ENCODE data around the gene DNAJC21.
"Not testable (repeated sequence)": the region's sequence is repeated elsewhere in the genome, so short reads cannot be mapped to it uniquely, and the experiment has no call there.

The DNAJC21 gene

GRCh38 chr5:34919077-34919476 is 10.3 kb upstream of the DNAJC21 start:
- Histone ChIP-seq H2AK5ac (ENCODE audit: low read depth, low read length) (no peak overlapping the region), H3K36me3 (replicated peaks in 1 of 2; ENCODE audit: control insufficient read depth in 2 of 2, insufficient read depth in 2 of 2, low read length in 2 of 2) (peaks cover 7 to 66% of the 10 kb centered on the region in 2 donors), H3K9ac (ENCODE audit: low read depth, low read length, poor library complexity) (no peak overlapping the region), H3K14ac (ENCODE audit: low read length) (no peak overlapping the region), H4K8ac (ENCODE audit: low read depth, low read length) (no peak overlapping the region), H3K23ac (ENCODE audit: low read depth, low read length, poor library complexity) (no peak overlapping the region), H2BK12ac (ENCODE audit: low read length) (no peak overlapping the region), H3K27ac (replicated peaks; ENCODE audit: low read length) (no peak overlapping the region), H3K9me3 (replicated peaks in 1 of 2; ENCODE audit: control insufficient read depth in 2 of 2, insufficient read depth in 1 of 2, low read depth in 1 of 2, low read length in 2 of 2) (no peaks in the 10 kb centered on the region), H3K4ac (ENCODE audit: low read length) (no peak overlapping the region), H3K4me1 (ENCODE audit: control insufficient read depth in 2 of 2, insufficient read depth in 1 of 2, low read depth in 1 of 2, low read length in 2 of 2) (peaks cover 1 to 2% of the 10 kb centered on the region in 2 donors), H2BK120ac (ENCODE audit: low read depth, low read length) (no peak overlapping the region), H3K4me2 (ENCODE audit: insufficient read depth, low read length, poor library complexity, severe bottlenecking) (no peak overlapping the region), H4K91ac (ENCODE audit: low read depth, low read length, poor library complexity) (no peak overlapping the region), H2BK15ac (ENCODE audit: low read length) (no peak overlapping the region), H3K4me3 (ENCODE audit: low read length in 2 of 2) (no peak overlapping the region), H3K18ac (ENCODE audit: low read length) (no peak overlapping the region), H3K79me1 (ENCODE audit: low read depth, low read length) (peaks cover 5% of the 10 kb centered on the region), H3K27me3 (ENCODE audit: control insufficient read depth in 3 of 3, insufficient read depth in 3 of 3, low read depth in 1 of 3, low read length in 3 of 3) (no peaks in the 10 kb centered on the region), H2BK5ac (ENCODE audit: low read length) (no peak overlapping the region), H2AFZ (ENCODE audit: low read length) (no peak overlapping the region)
- WGBS, 2 donors (ENCODE audit: extremely low coverage in 2 of 2, insufficient read length in 2 of 2, insufficient replicate concordance in 1 of 2), result no CpG with 5 or more reads among the region's 4 CpGs
- DNase-seq (ENCODE audit: low spot score), result no peak

- not testable (repeated sequence) for H3K4me2 ChIP-seq (ENCODE audit: insufficient read depth, low read length, poor library complexity, severe bottlenecking); H3K4ac ChIP-seq (ENCODE audit: low read length); H2BK120ac ChIP-seq (ENCODE audit: low read depth, low read length); H3K23ac ChIP-seq (ENCODE audit: low read depth, low read length, poor library complexity); H3K18ac ChIP-seq (ENCODE audit: low read length); H2BK5ac ChIP-seq (ENCODE audit: low read length); H3K9me3 ChIP-seq (replicated peaks in 1 of 2; ENCODE audit: control insufficient read depth in 2 of 2, insufficient read depth in 1 of 2, low read depth in 1 of 2, low read length in 2 of 2); H2AK5ac ChIP-seq (ENCODE audit: low read depth, low read length); H3K27me3 ChIP-seq (ENCODE audit: control insufficient read depth in 3 of 3, insufficient read depth in 3 of 3, low read depth in 1 of 3, low read length in 3 of 3); H3K27ac ChIP-seq (replicated peaks; ENCODE audit: low read length); DNase-seq (ENCODE audit: low spot score); H2BK12ac ChIP-seq (ENCODE audit: low read length); H3K79me1 ChIP-seq (ENCODE audit: low read depth, low read length); H2BK15ac ChIP-seq (ENCODE audit: low read length); H3K4me3 ChIP-seq (ENCODE audit: low read length in 2 of 2); H3K9ac ChIP-seq (ENCODE audit: low read depth, low read length, poor library complexity); H3K4me1 ChIP-seq (ENCODE audit: control insufficient read depth in 2 of 2, insufficient read depth in 1 of 2, low read depth in 1 of 2, low read length in 2 of 2); H3K14ac ChIP-seq (ENCODE audit: low read length); H4K8ac ChIP-seq (ENCODE audit: low read depth, low read length); H4K91ac ChIP-seq (ENCODE audit: low read depth, low read length, poor library complexity); H2AFZ ChIP-seq (ENCODE audit: low read length)
- peaks cover 12 to 95% of the 10 kb centered on the region in 2 donors for H3K36me3 ChIP-seq (replicated peaks in 1 of 2; ENCODE audit: control insufficient read depth in 2 of 2, insufficient read depth in 2 of 2, low read length in 2 of 2)
- no CpG with 5 or more reads among the region's 9 CpGs for WGBS, 2 donors (ENCODE audit: extremely low coverage in 2 of 2, insufficient read length in 2 of 2, insufficient replicate concordance in 1 of 2)
These were observed 6.1 kb upstream of the DNAJC21 start for GRCh38 chr5:34923256-34923655.

GRCh38 chr5:34923694-34924461 is 5.5 kb upstream of the DNAJC21 start:
- Histone ChIP-seq H2BK15ac (ENCODE audit: low read length) (no peak overlapping the region), H3K14ac (ENCODE audit: low read length) (no peak overlapping the region), H3K18ac (ENCODE audit: low read length) (no peak overlapping the region), H3K27ac (replicated peaks; ENCODE audit: low read length) (no peak overlapping the region), H4K91ac (ENCODE audit: low read depth, low read length, poor library complexity) (no peak overlapping the region), H3K27me3 (ENCODE audit: control insufficient read depth in 3 of 3, insufficient read depth in 3 of 3, low read depth in 1 of 3, low read length in 3 of 3) (no peaks in the 10 kb centered on the region), H3K4me2 (ENCODE audit: insufficient read depth, low read length, poor library complexity, severe bottlenecking) (no peak overlapping the region), H2AFZ (ENCODE audit: low read length) (no peak overlapping the region), H3K36me3 (replicated peaks in 1 of 2; ENCODE audit: control insufficient read depth in 2 of 2, insufficient read depth in 2 of 2, low read length in 2 of 2) (peaks cover 12 to 92% of the 10 kb centered on the region in 2 donors), H3K79me1 (ENCODE audit: low read depth, low read length) (no peaks in the 10 kb centered on the region), H2BK5ac (ENCODE audit: low read length) (no peak overlapping the region), H3K23ac (ENCODE audit: low read depth, low read length, poor library complexity) (no peak overlapping the region), H3K4me3 (ENCODE audit: low read length in 2 of 2) (no peak overlapping the region), H3K4ac (ENCODE audit: low read length) (no peak overlapping the region), H3K9me3 (replicated peaks in 1 of 2; ENCODE audit: control insufficient read depth in 2 of 2, insufficient read depth in 1 of 2, low read depth in 1 of 2, low read length in 2 of 2) (no peaks in the 10 kb centered on the region), H2BK120ac (ENCODE audit: low read depth, low read length) (no peak overlapping the region), H2AK5ac (ENCODE audit: low read depth, low read length) (no peak overlapping the region), H3K9ac (ENCODE audit: low read depth, low read length, poor library complexity) (no peak overlapping the region), H4K8ac (ENCODE audit: low read depth, low read length) (no peak overlapping the region), H3K4me1 (ENCODE audit: control insufficient read depth in 2 of 2, insufficient read depth in 1 of 2, low read depth in 1 of 2, low read length in 2 of 2) (peaks cover 0 to 2% of the 10 kb centered on the region in 2 donors), H2BK12ac (ENCODE audit: low read length) (no peak overlapping the region)
- WGBS, 2 donors (ENCODE audit: extremely low coverage in 2 of 2, insufficient read length in 2 of 2, insufficient replicate concordance in 1 of 2), result no CpG with 5 or more reads among the region's 3 CpGs
- no peak for DNase-seq (ENCODE audit: low spot score)

- Histone ChIP-seq H3K9me3 (replicated peaks in 1 of 2; ENCODE audit: control insufficient read depth in 2 of 2, insufficient read depth in 1 of 2, low read depth in 1 of 2, low read length in 2 of 2) (no peaks in the 10 kb centered on the region), H2AK5ac (ENCODE audit: low read depth, low read length) (no peak overlapping the region), H3K27ac (replicated peaks; ENCODE audit: low read length) (no peak overlapping the region), H3K14ac (ENCODE audit: low read length) (no peak overlapping the region), H3K27me3 (ENCODE audit: control insufficient read depth in 3 of 3, insufficient read depth in 3 of 3, low read depth in 1 of 3, low read length in 3 of 3) (no peaks in the 10 kb centered on the region), H4K91ac (ENCODE audit: low read depth, low read length, poor library complexity) (no peak overlapping the region), H4K8ac (ENCODE audit: low read depth, low read length) (no peak overlapping the region), H3K4me1 (ENCODE audit: control insufficient read depth in 2 of 2, insufficient read depth in 1 of 2, low read depth in 1 of 2, low read length in 2 of 2) (peaks cover 0 to 3% of the 10 kb centered on the region in 2 donors), H3K9ac (ENCODE audit: low read depth, low read length, poor library complexity) (no peak overlapping the region), H3K4me2 (ENCODE audit: insufficient read depth, low read length, poor library complexity, severe bottlenecking) (no peak overlapping the region), H3K4me3 (ENCODE audit: low read length in 2 of 2) (no peak overlapping the region), H3K36me3 (replicated peaks in 1 of 2; ENCODE audit: control insufficient read depth in 2 of 2, insufficient read depth in 2 of 2, low read length in 2 of 2) (peaks cover 12 to 86% of the 10 kb centered on the region in 2 donors), H3K23ac (ENCODE audit: low read depth, low read length, poor library complexity) (no peak overlapping the region), H3K4ac (ENCODE audit: low read length) (no peak overlapping the region), H2BK5ac (ENCODE audit: low read length) (no peak overlapping the region), H2BK12ac (ENCODE audit: low read length) (no peak overlapping the region), H2BK120ac (ENCODE audit: low read depth, low read length) (no peak overlapping the region), H2BK15ac (ENCODE audit: low read length) (no peak overlapping the region), H2AFZ (ENCODE audit: low read length) (no peak overlapping the region), H3K18ac (ENCODE audit: low read length) (no peak overlapping the region), H3K79me1 (ENCODE audit: low read depth, low read length) (no peaks in the 10 kb centered on the region)
- no peak for DNase-seq (ENCODE audit: low spot score)
These were observed 4.9 kb upstream of the DNAJC21 start for GRCh38 chr5:34924462-34924765.
